Measurements from ENCODE around the gene ASNSD1.
A peak's percentile ranks its signal among the peaks of the same experiment; 100 is the strongest.
"Not testable (repeated sequence)": the region's sequence is repeated elsewhere in the genome, so short reads cannot be mapped to it uniquely, and the experiment has no call there.

The ASNSD1 gene

DNA sequence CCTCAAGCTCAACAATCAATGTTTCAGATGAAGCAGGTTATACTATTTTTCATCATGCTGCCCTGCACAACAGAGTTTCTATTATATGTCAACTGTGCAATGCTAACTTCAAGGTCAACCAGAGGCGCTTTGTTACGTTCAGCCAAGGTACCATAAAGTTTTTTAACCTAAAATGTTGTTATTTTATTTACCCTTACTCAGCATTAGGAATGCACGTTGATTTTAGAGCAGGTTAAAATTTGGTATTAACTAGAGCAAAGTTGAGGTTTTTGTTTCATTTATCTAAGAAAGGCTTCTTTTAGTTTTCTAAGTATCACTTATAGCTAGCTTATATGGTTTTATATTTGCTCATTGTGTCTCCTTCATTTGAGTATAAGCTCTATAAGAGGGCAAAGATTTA, 35.0 kb downstream of the ASNSD1 start:
- DNase-seq, result no peak

DNA sequence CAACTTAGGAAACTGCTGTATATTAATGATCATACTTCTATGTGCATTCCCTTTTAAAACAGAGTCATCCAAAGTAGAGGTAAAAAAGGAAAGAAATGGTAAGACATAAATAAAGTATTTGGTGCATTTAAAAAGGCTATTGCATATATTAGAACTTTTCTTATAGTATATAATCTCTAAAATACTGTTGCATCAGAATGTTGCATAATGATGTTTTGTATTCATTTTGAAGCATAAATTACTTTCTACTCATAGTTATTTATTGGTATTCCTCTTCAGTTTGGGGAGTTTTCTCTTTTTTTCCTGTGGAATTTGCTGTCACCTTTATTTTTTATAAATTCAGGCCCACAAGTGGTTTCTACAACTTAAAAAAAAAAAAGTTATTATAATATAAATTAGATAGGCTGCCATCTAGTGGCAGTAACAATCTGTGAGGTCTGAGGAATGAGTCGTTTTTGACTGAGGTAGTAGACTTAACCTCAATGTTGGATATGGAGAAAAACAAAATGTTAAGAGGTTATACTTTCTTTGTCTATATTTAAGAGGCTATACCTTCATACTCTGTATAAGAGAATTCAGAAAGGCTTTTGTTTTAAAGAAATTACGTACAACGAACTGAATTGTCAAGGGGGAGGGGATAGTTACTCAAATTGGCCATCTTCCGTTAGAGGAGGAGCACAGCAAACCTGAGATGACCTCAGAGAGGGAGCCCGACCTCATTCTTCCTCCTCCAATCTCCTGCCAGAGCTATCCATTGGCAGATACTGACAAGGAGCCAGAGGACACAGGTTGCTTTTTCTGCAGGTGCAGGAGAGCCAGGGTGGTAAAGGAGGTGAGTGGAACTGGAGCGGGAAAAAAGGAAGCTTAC, 37.0 kb downstream of the ASNSD1 start:
- DNase-seq, result peak; percentile 19

DNA sequence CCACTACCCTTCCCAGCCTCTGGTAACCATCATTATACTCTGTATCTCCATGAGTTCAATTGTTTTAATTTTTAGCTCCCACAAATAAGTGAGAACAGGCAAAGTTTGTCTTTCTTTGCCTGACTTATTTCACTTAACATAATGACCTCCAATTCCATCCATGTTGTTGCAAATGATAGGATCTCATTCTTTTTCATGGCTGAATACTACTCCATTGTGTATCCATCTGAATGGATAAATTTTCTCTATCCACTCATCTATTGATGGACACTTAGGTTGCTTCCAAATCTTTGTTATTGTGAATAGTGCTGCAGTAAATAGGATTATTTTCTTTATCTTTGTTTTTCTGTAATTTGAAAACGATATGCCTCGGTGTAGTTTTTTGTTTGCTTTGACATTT, 39.4 kb downstream of the ASNSD1 start:
- no peak for DNase-seq

DNA sequence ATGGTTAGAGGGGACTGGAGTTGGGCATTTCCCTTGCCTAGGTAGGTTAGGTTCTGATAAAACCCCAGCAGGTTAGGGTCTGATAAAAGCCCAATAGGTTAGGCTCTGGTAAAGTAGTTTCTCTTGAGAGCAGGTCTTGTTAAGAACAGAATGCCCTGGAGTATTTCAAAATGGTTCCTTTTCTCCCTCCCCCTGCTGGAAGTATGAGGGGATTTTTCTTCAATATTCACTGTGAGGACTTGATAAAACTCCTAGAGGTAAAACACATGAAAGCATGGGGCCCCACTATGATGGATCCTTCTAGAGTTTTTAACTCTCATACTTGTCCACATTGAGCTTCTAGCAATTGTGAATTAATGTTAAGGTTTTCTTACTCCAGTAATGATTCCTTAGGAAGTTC, 40.8 kb downstream of the ASNSD1 start:
- DNase-seq, result no peak

DNA sequence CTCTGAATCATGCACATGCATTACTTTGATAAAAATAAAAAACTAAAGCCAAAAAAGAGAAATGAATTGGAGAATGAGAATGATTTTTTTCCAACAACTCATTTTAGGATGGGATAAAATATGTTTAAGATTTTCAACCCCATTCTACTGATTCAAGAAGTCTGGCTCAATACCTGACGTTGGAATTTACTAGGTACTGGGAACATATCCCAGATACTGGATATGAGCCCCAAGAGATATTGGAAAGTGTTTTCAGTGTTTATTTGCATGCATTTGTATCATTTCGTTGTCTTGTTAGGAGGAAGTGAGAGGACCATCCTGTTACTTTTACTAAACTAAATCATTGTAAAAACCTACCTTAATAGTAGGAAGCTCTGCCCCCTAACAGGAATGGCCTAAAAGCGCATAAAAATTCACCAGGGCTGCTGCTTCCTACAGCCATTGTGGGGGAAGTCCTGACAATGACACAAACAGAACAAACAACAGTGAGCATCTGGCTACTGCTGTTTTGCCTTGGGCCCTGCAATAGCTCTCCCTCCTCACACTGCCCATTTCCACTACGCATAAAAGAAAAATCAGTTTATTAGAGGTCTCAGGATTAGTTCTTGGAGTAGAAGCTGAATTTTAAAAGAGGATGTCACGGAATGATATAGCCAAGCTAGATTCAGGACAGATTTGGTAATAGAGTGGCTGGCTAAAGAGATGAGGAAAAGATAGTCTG, 48.4 kb downstream of the ASNSD1 start:
- DNase-seq, result no peak

DNA sequence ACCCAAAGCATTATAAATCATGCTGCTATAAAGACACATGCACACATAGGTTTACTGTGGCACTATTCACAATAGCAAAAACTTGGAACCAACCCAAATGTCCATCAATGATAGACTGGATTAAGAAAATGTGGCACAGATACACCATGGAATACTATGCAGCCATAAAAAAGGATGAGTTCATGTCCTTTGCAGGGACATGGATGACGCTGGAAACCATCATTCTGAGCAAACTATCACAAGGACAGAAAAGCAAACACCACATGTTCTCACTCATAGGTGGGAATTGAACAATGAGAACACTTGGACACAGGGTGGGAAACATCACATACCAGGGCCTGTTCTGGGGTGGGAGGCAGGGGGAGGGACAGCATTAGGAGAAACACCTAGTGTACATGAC, 56.3 kb downstream of the ASNSD1 start:
- DNase-seq, result not testable (repeated sequence)

DNA sequence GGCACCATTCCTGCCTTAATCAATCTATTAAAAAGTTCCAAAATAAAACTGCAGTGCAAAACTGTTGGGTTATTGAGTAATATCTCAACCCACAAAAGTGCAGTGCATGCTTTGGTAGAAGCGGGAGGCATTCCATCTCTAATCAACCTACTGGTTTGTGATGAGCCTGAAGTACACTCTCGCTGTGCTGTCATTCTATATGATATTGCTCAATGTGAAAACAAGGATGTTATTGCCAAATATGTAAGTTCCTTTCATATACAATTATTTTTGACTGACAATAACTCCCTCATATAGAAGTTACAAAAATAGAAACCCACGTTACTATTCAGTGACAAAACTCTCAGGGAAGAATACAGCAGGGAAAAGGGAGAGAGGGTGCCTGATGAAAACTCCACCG, 58.3 kb downstream of the ASNSD1 start:
- no peak for DNase-seq
